ENCODE data around the gene SHOX.
"Not testable (repeated sequence)": the region's sequence is repeated elsewhere in the genome, so short reads cannot be mapped to it uniquely, and the experiment has no call there.

The SHOX gene

DNA sequence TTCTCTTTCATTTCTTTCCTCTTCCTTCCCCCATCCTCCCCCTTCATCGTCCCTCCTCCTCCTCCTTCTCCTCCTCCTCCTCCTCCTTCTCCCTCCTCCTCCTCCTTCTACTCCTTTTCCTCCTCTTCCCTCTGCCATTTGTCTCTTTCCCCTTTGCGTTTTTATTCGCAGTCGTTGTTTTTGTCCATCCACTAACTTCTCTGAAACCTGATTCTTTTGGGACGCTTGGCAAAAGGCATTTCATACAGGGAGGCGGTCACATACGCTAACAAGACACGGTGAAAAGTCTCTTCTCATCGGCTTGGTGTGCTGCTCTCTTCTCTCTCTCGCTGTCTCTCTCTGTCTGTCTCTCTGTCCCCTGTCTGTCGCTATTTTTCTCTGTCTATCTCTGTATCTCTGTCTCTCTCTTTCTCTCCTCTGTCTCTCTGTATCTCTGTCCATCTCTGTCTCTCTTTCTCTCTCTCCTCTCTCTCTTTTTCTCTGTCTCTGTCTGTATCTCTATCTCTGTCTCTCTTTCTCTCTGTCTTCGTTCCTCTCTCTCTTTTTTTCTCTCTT is 5.4 kb upstream of the SHOX start:
- Histone ChIP-seq H3K9ac (ENCODE audit: low read length) (no peak overlapping the region), H3K27ac (ENCODE audit: low read depth, low read length) (no peak overlapping the region), H3K36me3 (ENCODE audit: control insufficient read depth, insufficient read depth, low read length) (no peaks in the 10 kb centered on the region), H3K4me3 (ENCODE audit: low read length) (no peak overlapping the region), H3K27me3 (ENCODE audit: control insufficient read depth, insufficient read depth, low read length) (peaks cover 8% of the 10 kb centered on the region), H3K4me1 (ENCODE audit: control insufficient read depth, insufficient read depth, low read length) (no peaks in the 10 kb centered on the region)

DNA sequence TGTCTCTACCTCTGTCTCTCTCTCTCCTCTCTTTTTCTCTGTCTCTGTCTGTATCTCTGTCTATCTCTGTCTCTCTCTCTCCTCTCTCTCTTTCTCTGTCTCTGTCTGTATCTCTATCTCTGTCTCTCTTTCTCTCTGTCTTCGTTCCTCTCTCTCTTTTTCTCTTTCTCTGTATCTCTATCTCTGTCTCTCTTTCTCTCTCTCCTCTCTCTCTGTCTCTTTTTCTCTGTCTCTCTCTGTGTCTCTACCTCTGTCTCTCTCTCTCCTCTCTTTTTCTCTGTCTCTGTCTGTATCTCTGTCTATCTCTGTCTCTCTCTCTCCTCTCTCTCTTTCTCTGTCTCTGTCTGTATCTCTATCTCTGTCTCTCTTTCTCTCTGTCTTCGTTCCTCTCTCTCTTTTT is 4.5 kb upstream of the SHOX start:
- H3K36me3 ChIP-seq (ENCODE audit: control insufficient read depth, insufficient read depth, low read length); H3K9ac ChIP-seq (ENCODE audit: low read length); H3K27me3 ChIP-seq (ENCODE audit: control insufficient read depth, insufficient read depth, low read length); H3K27ac ChIP-seq (ENCODE audit: low read depth, low read length); H3K4me3 ChIP-seq (ENCODE audit: low read length); H3K4me1 ChIP-seq (ENCODE audit: control insufficient read depth, insufficient read depth, low read length): not testable (repeated sequence)

DNA sequence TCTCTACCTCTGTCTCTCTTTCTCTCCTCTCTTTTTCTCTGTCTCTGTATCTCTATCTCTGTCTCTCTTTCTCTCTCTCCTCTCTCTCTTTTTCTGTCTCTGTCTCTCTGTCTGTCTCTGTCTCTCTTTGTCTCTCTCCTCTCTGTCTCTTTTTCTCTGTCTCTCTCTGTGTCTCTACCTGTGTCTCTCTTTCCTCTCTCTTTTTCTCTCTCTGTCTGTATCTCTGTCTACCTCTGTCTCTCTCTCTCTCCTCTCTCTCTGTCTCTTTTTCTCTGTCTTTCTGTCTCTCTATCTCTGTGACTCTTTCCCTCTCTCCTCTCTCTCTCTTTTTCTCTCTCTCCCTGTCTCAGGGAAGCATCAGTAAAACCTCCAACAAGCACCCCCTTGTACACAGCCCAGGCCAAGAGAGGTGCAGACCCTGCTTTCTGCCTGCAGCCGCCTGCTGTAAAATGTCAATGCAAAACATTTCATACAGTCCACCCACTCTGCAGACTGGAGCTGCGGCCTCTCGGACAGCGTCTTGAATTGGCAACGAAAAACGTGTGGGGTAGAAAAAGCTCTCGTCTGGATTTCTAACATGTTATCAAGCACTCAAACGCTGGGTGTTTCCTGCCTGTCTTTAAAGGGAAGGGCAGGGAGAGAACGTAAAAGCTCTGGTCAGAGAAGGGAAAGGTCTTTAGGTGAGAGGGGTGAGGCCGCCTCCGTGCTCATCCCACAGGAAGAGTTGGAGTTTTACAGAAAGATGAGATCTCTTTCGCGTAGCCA is 3.7 kb upstream of the SHOX start:
- Histone ChIP-seq H3K27me3 (ENCODE audit: control insufficient read depth, insufficient read depth, low read length) (peaks cover 10% of the 10 kb centered on the region), H3K4me3 (ENCODE audit: low read length) (no peak overlapping the region), H3K36me3 (ENCODE audit: control insufficient read depth, insufficient read depth, low read length) (no peaks in the 10 kb centered on the region), H3K4me1 (ENCODE audit: control insufficient read depth, insufficient read depth, low read length) (no peaks in the 10 kb centered on the region), H3K27ac (ENCODE audit: low read depth, low read length) (no peak overlapping the region), H3K9ac (ENCODE audit: low read length) (no peak overlapping the region)

DNA sequence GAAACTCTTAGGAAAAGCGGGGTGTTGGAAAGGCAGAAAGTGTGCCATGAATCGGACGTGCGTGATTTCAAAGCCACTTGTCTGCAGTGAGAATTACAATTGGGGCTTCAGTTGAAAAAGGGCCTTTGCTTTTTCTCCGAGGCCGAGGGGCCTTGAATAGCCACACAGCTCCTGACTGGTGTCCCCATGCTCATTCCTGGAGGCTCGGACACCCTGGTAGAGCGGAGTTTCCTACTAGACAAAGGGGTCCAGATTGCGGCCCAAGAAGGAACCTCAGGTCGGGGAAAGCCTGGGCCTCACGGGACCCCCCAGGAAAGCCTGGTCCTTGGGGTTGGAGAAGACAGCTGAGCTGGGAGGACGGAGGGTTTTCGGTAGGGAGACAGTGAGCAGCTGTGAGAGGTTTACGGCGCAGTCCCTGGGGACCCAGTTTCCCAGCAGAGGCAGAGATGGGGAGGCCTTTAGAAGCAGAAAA is 3.0 kb upstream of the SHOX start:
- Histone ChIP-seq H3K27ac (ENCODE audit: low read depth, low read length) (no peak overlapping the region), H3K4me3 (ENCODE audit: low read length) (no peak overlapping the region), H3K27me3 (ENCODE audit: control insufficient read depth, insufficient read depth, low read length) (peaks cover 11% of the 10 kb centered on the region), H3K36me3 (ENCODE audit: control insufficient read depth, insufficient read depth, low read length) (no peaks in the 10 kb centered on the region), H3K9ac (ENCODE audit: low read length) (no peak overlapping the region), H3K4me1 (ENCODE audit: control insufficient read depth, insufficient read depth, low read length) (no peaks in the 10 kb centered on the region)

- no peaks in the 10 kb centered on the region for H3K36me3 ChIP-seq (ENCODE audit: control insufficient read depth, insufficient read depth, low read length)
- H3K27me3 ChIP-seq (ENCODE audit: control insufficient read depth, insufficient read depth, low read length), result peaks cover 11% of the 10 kb centered on the region
- no peaks in the 10 kb centered on the region for H3K4me1 ChIP-seq (ENCODE audit: control insufficient read depth, insufficient read depth, low read length)
- H3K27ac ChIP-seq (ENCODE audit: low read depth, low read length), result no peak overlapping the region
- H3K4me3 ChIP-seq (ENCODE audit: low read length), result no peak overlapping the region
- H3K9ac ChIP-seq (ENCODE audit: low read length), result no peak overlapping the region
These were observed 2.6 kb upstream of the SHOX start for GRCh38 chrX:627995-628394.

- peaks cover 13% of the 10 kb centered on the region for H3K27me3 ChIP-seq (ENCODE audit: control insufficient read depth, insufficient read depth, low read length)
- H3K36me3 ChIP-seq (ENCODE audit: control insufficient read depth, insufficient read depth, low read length), result no peaks in the 10 kb centered on the region
- no peak overlapping the region for H3K9ac ChIP-seq (ENCODE audit: low read length)
- no peak overlapping the region for H3K4me3 ChIP-seq (ENCODE audit: low read length)
- H3K4me1 ChIP-seq (ENCODE audit: control insufficient read depth, insufficient read depth, low read length), result no peaks in the 10 kb centered on the region
- no peak overlapping the region for H3K27ac ChIP-seq (ENCODE audit: low read depth, low read length)
These were observed 1.2 kb upstream of the SHOX start for GRCh38 chrX:629230-630006.

- H3K4me3 ChIP-seq (ENCODE audit: low read length), result no peak overlapping the region
- no peak overlapping the region for H3K27ac ChIP-seq (ENCODE audit: low read depth, low read length)
- no peaks in the 10 kb centered on the region for H3K36me3 ChIP-seq (ENCODE audit: control insufficient read depth, insufficient read depth, low read length)
- no peak overlapping the region for H3K9ac ChIP-seq (ENCODE audit: low read length)
- H3K4me1 ChIP-seq (ENCODE audit: control insufficient read depth, insufficient read depth, low read length), result no peaks in the 10 kb centered on the region
- H3K27me3 ChIP-seq (ENCODE audit: control insufficient read depth, insufficient read depth, low read length), result peaks cover 15% of the 10 kb centered on the region
These were observed 482 bp upstream of the SHOX start for GRCh38 chrX:630007-630611.

- Histone ChIP-seq H3K27ac (ENCODE audit: low read depth, low read length) (no peak overlapping the region), H3K4me3 (ENCODE audit: low read length) (no peak overlapping the region), H3K9ac (ENCODE audit: low read length) (no peak overlapping the region), H3K27me3 (ENCODE audit: control insufficient read depth, insufficient read depth, low read length) (peaks cover 20% of the 10 kb centered on the region), H3K4me1 (ENCODE audit: control insufficient read depth, insufficient read depth, low read length) (no peaks in the 10 kb centered on the region), H3K36me3 (ENCODE audit: control insufficient read depth, insufficient read depth, low read length) (no peaks in the 10 kb centered on the region)
These were observed 1.3 kb downstream of the SHOX start for GRCh38 chrX:631802-632365.

DNA sequence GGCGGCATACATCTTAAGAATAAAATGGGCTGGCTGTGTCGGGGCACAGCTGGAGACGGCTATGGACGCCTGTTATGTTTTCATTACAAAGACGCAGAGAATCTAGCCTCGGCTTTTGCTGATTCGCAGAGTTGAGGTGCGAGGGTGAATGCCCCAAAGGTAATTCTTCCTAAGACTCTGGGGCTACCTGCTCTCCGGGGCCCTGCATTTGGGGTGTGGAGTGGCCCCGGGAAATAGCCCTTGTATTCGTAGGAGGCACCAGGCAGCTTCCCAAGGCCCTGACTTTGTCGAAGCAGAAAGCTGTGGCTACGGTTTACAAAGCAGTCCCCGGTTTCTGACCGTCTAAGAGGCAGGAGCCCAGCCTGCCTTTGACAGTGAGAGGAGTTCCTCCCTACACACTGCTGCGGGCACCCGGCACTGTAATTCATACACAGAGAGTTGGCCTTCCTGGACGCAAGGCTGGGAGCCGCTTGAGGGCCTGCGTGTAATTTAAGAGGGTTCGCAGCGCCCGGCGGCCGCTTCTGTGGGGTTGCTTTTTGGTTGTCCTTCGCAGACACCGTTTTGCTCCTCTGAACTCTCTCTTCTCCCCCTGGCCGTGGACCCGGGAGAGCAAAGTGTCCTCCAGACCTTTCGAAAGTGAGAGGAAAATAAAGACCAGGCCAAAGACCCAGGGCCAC is 1.9 kb downstream of the SHOX start:
- H3K9ac ChIP-seq (ENCODE audit: low read length), result no peak overlapping the region
- H3K4me3 ChIP-seq (ENCODE audit: low read length), result no peak overlapping the region
- H3K36me3 ChIP-seq (ENCODE audit: control insufficient read depth, insufficient read depth, low read length), result no peaks in the 10 kb centered on the region
- H3K4me1 ChIP-seq (ENCODE audit: control insufficient read depth, insufficient read depth, low read length), result no peaks in the 10 kb centered on the region
- no peak overlapping the region for H3K27ac ChIP-seq (ENCODE audit: low read depth, low read length)
- H3K27me3 ChIP-seq (ENCODE audit: control insufficient read depth, insufficient read depth, low read length), result peaks cover 24% of the 10 kb centered on the region

GRCh38 chrX:633043-633984 is 2.7 kb downstream of the SHOX start:
- Histone ChIP-seq H3K36me3 (ENCODE audit: control insufficient read depth, insufficient read depth, low read length) (no peaks in the 10 kb centered on the region), H3K4me3 (ENCODE audit: low read length) (no peak overlapping the region), H3K9ac (ENCODE audit: low read length) (no peak overlapping the region), H3K27ac (ENCODE audit: low read depth, low read length) (no peak overlapping the region), H3K27me3 (ENCODE audit: control insufficient read depth, insufficient read depth, low read length) (peaks cover 19% of the 10 kb centered on the region), H3K4me1 (ENCODE audit: control insufficient read depth, insufficient read depth, low read length) (no peaks in the 10 kb centered on the region)

All from rectal smooth muscle tissue (tissue), 1 donor.